ENCODE measurements around the gene FILIP1.
A peak's percentile ranks its signal among the peaks of the same experiment; 100 is the strongest.

The FILIP1 gene

DNA sequence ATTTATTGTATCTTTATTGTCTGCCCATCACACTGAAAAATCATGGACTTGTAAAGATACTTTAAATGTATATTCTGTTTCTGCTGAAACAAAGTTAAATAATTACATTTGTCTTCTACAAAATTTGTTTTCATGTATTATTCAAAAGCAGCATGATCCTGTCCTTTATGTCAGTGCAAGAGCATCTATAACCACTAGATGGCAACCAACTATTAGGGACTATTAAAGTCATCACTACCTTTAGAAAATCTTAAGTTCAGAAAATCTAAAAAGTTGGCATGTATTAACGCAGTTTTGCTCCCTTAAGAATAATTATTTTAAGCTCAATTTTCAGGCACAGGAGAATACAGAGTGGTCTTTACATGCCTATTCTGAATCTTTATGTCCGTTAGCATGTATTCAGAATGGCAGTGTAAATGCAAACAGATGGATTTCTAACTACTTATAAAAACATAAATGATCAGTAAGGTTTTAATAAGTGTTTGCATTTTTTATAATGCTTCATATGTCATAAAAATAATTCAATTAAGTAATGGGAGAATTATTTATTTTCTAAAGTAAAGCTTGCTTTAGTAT, 226.8 kb downstream of the FILIP1 start:
- H3K36me3 Mint-ChIP-seq: peaks cover 14% of the 10 kb centered on the region
- no peaks in the 10 kb centered on the region for H3K27me3 Mint-ChIP-seq

DNA sequence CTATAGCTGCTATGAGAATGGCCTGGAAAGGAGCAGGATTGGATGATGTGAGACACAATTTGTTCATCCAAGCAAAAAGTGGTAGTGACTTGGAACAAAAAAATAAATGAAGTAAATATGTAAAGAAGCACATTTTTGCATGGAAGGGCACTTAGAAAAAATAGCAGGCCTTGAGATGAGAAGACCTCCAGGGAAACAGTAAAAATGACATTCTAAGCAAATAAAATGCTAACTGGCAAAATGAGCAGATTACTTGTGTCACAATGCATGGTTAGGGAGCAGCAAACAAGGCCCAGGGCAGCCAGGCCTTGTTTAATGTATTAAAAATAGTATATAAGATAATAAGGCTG, 230.2 kb downstream of the FILIP1 start:
- no peak for ATAC-seq
- no peaks in the 10 kb centered on the region for H3K27me3 Mint-ChIP-seq
- H3K4me1 Mint-ChIP-seq: peaks cover 3% of the 10 kb centered on the region
- peaks cover 27% of the 10 kb centered on the region for H3K36me3 Mint-ChIP-seq
- no peaks in the 10 kb centered on the region for H3K9me3 Mint-ChIP-seq
- H3K27ac Mint-ChIP-seq: no peak overlapping the region
- H3K4me3 Mint-ChIP-seq: no peak overlapping the region

More for the DNA sequence above, 226.8 kb downstream of the FILIP1 start:
- H3K9me3 Mint-ChIP-seq: no peaks in the 10 kb centered on the region
- peaks cover 18% of the 10 kb centered on the region for H3K4me1 Mint-ChIP-seq
- H3K4me3 Mint-ChIP-seq: no peak overlapping the region
- no peak overlapping the region for H3K27ac Mint-ChIP-seq
- no peak for ATAC-seq

DNA sequence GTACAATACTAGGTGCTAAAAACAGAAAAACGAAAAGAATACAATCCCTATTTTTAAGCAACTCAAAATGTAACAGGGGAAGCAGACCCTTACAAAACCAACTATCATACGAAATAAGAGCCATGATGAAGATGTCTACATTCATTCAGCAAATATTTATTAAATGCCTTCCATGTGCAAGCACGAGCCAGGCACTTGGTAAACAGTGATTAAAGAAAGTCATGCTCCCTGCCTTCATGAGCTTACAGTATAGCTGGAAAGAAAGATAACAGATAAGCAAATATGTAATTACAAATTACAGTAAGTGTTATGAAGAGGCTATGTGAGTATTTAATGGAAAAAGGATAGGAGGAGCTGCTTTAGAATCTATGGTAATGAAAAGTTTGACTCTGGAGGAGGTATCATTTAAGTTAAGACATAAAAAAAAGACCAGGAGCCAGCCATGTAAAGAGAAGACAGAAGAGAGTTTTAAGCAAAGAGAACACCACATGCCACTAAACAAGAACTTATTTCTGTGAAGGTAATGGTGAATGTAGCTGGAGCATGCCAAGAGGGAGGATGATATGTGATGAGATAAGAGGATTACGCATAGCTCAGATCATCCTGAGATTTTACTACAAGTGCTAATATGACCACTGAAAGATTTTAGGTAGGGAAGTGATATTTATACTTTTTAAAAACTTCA, 230.7 kb downstream of the FILIP1 start:
- Mint-ChIP-seq H3K27ac (no peak overlapping the region), H3K9me3 (no peaks in the 10 kb centered on the region), H3K4me1 (no peaks in the 10 kb centered on the region), H3K27me3 (no peaks in the 10 kb centered on the region), H3K4me3 (no peak overlapping the region), H3K36me3 (peaks cover 29% of the 10 kb centered on the region)
- no peak for ATAC-seq

DNA sequence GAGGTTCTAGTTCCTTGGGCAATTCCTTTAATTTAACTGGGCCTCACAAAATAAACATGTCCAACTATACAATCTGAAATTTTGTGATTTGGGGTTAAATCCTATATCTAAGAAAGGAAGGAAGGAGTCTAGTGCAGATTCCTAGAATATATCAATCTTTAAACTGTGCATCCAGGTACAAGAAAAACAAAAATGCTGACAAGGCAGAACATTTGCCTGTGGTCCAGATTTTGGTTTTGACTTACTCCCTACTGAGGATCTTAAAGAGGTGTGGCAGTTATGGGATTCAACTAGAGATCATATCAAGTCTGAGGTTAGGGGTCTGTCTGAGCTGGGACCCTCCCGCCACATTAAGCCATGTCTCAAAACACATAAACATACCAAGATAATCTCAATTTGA, 232.3 kb downstream of the FILIP1 start:
- no peaks in the 10 kb centered on the region for H3K27me3 Mint-ChIP-seq

DNA sequence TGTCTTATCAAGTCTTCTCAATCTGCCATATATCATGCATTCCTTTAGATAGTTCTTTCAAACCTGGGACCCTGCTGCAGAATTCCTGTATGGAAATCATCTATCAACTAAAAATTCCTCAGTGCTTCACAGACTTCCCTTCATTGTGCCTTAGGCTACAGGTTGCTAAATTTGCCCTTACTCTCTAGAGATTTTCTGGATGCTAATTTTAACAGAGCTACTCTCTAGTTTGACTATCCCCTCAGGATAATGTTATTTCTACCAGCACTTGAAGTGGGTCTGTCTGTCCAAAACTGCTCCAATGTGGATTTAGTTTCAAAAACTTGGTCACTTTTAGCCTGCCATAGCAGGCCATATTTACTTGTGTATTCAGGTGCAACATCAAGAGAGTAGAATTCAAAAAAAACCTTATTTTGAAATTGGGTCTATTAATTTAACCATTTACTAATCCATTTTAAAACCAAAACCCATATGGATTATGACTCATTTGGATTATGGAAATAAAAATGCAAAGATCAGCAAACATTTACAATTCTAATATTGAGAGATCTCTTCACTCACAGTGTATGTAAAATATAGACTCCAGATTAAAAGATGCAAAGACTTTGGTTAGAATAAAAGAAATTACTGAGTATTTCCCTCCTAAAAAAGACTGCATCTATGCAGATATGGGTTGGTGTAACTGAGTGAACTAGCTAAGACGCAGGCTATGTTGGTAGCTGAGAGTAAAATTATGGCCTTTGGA, 236.1 kb downstream of the FILIP1 start:
- H3K4me1 Mint-ChIP-seq: no peaks in the 10 kb centered on the region
- H3K36me3 Mint-ChIP-seq: peaks cover 47% of the 10 kb centered on the region
- no peaks in the 10 kb centered on the region for H3K9me3 Mint-ChIP-seq
- H3K27me3 Mint-ChIP-seq: no peaks in the 10 kb centered on the region
- H3K4me3 Mint-ChIP-seq: no peak overlapping the region
- no peak overlapping the region for H3K27ac Mint-ChIP-seq
- no peak for ATAC-seq

More for the DNA sequence above, 232.3 kb downstream of the FILIP1 start:
- no peak overlapping the region for H3K4me3 Mint-ChIP-seq
- H3K4me1 Mint-ChIP-seq: no peaks in the 10 kb centered on the region
- no peak for ATAC-seq
- H3K36me3 Mint-ChIP-seq: peaks cover 41% of the 10 kb centered on the region
- H3K27ac Mint-ChIP-seq: no peak overlapping the region
- H3K9me3 Mint-ChIP-seq: no peaks in the 10 kb centered on the region

DNA sequence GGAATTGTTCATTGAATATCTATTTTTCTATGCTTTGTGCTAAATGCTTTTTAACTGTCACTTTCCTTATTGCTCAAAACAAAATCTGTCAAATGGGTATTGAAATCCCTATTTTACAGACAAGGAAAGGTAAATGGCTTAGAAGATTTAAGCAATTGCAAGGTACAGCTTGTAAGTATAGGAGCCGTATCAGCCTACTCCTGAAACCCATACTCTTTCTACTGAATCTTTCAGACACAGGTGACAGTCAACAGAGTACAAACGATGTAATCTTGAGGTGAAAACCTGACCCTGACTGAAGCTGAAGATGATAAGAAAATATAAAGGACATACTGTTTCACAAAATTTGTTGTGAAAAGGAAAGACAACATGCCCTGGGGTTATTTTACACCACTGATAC, 243.0 kb downstream of the FILIP1 start:
- Mint-ChIP-seq H3K4me3 (no peak overlapping the region), H3K36me3 (peaks cover 20% of the 10 kb centered on the region), H3K27ac (no peak overlapping the region), H3K9me3 (no peaks in the 10 kb centered on the region), H3K4me1 (no peaks in the 10 kb centered on the region), H3K27me3 (peaks cover 13% of the 10 kb centered on the region)
- no peak for ATAC-seq

DNA sequence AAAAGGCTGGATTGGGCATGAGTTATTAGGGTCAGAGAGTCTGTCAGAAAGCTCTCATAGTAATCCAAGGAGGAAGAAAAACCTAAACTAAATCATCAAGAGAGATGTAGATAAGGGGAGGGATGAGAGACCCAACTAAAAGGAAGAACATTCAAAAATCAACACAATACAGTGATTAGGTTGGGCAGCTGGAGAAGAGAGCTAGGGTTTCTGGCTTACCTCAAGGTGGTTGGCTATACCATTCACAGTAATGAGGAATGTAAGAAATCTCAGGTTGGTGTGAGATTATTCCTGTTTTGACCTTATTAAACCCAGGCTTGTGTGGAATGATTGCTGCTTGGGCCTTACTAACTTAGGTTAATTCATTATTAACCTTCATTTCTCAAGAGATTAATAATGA, 243.8 kb downstream of the FILIP1 start:
- ATAC-seq: no peak
- Mint-ChIP-seq H3K27ac (no peak overlapping the region), H3K36me3 (peaks cover 17% of the 10 kb centered on the region), H3K4me3 (no peak overlapping the region), H3K9me3 (no peaks in the 10 kb centered on the region), H3K27me3 (peaks cover 19% of the 10 kb centered on the region), H3K4me1 (peaks cover 1% of the 10 kb centered on the region)

DNA sequence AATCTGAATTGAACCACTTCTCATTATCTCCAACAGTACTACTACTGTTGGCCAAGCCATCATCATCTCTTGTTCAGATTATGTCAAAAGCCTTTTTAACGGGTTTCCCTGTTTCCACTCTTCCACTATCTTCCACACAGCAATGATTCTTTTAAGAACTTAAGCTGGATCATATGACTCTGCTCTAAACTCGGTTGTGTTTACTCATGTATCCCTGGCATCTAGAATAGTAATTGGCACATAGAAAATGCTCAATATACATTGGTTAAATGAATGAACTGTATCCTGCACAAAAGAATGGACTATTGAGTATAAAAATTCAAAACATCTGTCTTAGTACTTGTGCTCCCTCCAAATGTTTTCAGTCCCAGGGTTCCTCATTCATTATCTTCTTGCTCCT, 247.2 kb downstream of the FILIP1 start:
- Mint-ChIP-seq H3K9me3 (no peaks in the 10 kb centered on the region), H3K4me3 (no peak overlapping the region), H3K4me1 (peaks cover 13% of the 10 kb centered on the region), H3K27me3 (peaks cover 19% of the 10 kb centered on the region), H3K36me3 (peaks cover 10% of the 10 kb centered on the region), H3K27ac (no peak overlapping the region)
- no peak for ATAC-seq

DNA sequence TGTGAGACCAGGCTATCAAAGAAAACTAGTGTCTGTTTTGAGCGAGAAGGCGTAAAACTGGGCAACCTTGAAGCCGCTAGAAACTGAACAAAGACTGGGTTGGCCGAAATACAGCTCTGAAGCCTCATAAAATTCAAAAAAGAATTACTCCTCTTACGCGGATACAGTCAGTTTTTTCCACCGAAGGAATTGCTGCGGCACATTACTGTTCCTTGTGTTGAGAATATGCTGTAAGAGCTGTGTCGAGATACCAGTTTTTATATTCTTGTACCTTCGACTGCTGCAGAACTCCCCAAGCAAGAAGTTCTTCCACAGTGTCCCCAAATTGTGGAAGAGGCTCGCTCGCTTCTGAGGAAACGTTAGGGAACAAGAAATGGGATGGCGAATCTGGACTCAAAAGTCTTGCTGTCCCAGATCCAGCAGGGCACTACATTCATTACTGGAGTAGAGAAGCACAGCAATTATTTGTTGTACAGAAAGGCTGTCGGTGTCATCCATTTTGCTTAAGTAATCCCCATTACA, 249.5 kb downstream of the FILIP1 start:
- ATAC-seq: no peak

DNA sequence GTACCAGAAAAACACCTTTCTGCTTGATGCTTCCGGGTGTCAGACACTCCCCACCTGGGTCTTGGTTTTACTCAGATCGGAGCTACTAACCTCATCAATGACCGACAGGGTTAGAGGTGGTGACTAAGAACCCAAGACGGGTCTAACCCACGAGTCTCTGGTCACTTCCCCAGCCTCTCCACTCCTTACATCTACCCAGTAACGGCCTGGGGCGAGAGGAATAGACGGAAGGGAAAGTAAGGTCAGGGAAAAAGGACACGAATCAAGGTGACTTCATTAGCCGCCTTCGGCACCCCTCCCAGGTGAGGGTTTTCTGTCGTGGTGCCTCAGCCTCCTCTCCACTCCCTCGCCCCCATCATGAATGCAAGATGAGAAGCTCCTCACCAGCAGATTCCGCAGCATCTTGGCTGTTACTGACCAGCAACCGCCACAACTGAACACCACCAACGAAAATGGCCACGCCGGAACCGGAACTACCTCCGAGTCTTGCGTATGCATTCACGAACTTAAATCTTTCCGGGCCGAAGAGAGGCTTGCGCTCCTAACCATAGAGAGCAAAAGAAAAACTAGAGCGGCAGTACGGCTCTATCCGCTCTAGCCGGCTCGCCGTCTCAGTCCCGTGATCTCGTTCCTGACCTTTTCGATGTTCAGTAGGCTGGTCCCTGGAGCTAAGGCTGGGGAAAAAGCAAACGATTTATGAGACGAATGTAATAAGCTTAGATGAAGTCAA, 250.1 kb downstream of the FILIP1 start, which contains the start of gene COX7A2:
TSS of gene COX7A2 (minus strand) at position 469 of the 730 bp plus-strand sequence. CDS start at position 402, 67 bp downstream.
- Mint-ChIP-seq H3K4me1 (peaks cover 21% of the 10 kb centered on the region), H3K27me3 (peaks cover 19% of the 10 kb centered on the region), H3K36me3 (peaks cover 19% of the 10 kb centered on the region), H3K4me3 (peak within 1 kb of the TSS; percentile 100), H3K9me3 (no peaks in the 10 kb centered on the region), H3K27ac (peak within 1 kb of the TSS; percentile 100)
- ATAC-seq: peak; percentile 99

More for the DNA sequence above, 249.5 kb downstream of the FILIP1 start:
- Mint-ChIP-seq H3K36me3 (peaks cover 19% of the 10 kb centered on the region), H3K27ac (peak overlapping the region; percentile 100), H3K9me3 (no peaks in the 10 kb centered on the region), H3K4me3 (peak overlapping the region; percentile 100), H3K4me1 (peaks cover 21% of the 10 kb centered on the region), H3K27me3 (peaks cover 19% of the 10 kb centered on the region)
